GM19238 (cell line): ENCODE measurements around the gene REEP3.

ENCODE experiments used
- DNase-seq: peaks from one replicate; pipeline ENCODE4 v3.0.0; 2011; ENCODE audit warnings: low spot score; ENCODE audit not compliant: insufficient read length

The REEP3 gene

DNA sequence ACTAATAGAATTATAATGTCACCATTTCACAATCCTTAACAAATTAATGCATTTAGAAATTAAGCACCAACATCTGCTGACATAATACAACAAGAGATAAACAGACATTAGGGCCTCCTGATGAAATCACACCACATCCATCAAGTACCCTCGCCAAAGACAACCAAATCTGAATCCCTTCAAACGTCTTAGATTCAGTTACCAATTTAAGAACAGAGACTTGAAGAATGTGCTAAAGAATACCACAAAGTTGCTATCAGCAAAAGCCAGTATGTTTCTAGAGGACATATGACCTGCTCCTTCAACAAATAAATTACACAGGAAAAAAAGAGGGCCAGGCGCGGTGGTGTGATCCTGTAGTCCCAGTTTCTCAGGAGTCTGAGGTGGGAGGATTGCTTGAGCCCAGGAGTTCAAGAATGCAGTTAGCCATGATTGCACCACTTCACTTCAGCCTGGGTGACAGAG lies 144.5 kb downstream of the REEP3 start:
- no peak for DNase-seq

- no peak for DNase-seq
These were observed 145.7 kb downstream of the REEP3 start for GRCh38 chr10:63666836-63667383.

GRCh38 chr10:63667596-63668480 lies 146.6 kb downstream of the REEP3 start:
- no peak for DNase-seq

DNA sequence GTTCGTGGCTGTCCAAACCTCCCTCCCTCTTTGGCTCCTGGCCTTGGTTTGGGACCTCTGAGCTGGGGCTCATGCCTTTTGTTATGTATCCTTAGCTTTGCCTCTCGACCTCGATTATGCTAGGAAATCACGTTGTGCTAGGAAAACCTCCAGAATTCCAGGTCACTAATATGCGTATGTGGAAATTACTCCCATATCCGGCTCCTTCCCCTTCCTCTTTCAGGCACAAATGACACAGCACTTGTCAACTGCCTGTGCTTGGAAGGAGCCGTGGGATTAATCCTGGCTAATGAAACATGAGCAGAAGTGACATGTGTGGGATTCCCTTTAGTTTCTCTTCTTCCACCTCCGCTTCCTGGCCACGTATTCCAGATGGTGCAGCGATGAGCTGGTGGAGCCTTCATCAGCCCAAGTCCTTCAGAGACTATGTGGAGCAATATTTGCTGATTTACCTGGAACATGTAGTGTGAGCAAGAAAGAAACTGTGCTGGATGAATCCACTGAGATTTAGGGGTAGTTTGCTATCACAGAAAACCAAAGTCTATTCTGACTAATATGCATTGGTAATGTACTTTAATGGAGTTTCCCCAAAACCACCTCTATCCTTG lies 149.2 kb downstream of the REEP3 start:
- DNase-seq = no peak

- no peak for DNase-seq
These were observed 150.2 kb downstream of the REEP3 start for GRCh38 chr10:63671317-63671937.

DNA sequence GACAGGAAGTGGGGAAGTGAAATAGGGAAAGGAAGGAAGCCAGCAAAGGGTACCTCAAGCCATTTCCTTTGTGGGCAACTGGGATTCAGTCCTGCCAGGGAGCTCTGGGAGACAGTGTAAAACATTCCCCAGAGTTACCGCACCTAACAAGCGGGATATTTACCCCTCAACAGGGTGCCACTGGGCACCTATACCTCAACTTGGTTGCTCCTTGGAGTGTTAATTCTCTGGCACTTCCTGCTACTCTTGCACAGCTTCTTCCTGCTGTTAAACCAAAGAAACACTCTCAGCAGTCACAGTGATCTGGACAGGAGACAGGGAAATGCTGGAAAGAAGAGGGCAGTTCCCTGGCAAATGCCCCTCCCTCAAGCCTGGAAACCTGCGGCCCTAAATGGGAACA lies 151.3 kb downstream of the REEP3 start:
- no peak for DNase-seq

DNA sequence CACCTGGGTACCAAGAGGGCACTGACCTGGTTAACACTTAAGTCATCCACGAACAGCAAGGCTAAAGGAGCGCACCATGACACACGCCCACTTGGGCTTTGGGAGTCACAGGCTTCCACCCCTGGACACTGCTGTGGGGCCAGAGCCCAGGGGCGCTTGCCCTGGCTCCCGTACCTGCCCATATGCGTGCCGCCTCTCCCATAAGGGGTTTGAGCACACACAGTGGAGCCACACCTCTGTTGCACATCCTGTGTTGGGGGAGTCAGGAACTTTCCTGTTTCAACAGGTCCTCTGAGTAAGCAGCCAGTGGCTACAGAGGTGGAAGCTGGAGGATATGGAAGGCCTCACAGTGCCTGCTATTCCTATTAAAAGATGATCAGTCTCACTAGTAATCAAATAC lies 152.0 kb downstream of the REEP3 start:
- DNase-seq = no peak

DNA sequence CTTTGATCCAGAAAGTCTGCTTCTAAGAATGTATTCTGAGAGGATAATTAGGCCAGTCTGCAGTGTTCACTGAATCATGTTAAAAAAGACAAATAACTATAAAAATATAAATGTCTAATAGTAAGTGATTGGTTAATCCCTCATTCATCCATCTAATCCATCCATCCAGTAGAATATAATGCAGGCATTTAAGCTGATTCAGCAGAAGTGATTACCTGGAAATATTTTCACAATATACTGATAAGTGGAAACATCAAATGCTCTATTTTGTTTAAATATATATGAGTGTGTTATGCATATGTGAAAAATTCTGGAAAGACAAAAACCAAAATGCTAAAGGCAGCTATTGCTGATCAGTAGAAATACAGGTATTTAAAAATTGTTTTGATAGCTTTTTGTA lies 152.6 kb downstream of the REEP3 start:
- no peak for DNase-seq
